Measurements from ENCODE around the gene UFSP1. TPM values are rescaled to one million over a fixed set of nuclear protein-coding genes. Genes with fewer than 3 reads are reported as not detected.

The UFSP1 gene
- total RNA-seq, 1 donor from 2014 or later: 0.53 TPM

DNA sequence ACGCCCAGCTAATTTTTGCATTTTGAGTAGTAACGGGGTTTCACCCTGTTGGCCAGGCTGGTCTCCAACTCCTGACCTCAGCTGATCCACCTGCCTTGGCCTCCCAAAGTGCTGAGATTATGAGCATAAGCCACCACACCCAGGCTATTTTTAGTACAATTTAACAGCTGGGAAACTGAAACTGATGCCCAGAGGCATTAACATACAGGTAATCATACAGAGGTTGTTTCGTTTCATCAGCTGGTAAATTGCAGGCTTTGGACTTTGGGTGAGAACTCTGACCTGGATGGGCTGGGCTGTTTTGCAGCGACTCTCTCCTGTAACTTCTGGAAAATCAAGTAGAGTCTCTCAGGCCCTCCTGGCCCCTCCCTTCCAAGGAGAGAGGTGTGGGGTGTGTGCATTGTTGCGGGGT, 12.4 kb upstream of the UFSP1 start:
- Histone ChIP-seq H3K36me3 (no peaks in the 10 kb centered on the region), H3K4me3 (no peak overlapping the region), H3K27me3 (no peaks in the 10 kb centered on the region), H3K4me1 (no peaks in the 10 kb centered on the region), H3K27ac (no peak overlapping the region), H3K9me3 (no peaks in the 10 kb centered on the region)
- no peak for DNase-seq (ENCODE audit: low spot score in 2 of 2)
- TF ChIP-seq, protein P1, sequence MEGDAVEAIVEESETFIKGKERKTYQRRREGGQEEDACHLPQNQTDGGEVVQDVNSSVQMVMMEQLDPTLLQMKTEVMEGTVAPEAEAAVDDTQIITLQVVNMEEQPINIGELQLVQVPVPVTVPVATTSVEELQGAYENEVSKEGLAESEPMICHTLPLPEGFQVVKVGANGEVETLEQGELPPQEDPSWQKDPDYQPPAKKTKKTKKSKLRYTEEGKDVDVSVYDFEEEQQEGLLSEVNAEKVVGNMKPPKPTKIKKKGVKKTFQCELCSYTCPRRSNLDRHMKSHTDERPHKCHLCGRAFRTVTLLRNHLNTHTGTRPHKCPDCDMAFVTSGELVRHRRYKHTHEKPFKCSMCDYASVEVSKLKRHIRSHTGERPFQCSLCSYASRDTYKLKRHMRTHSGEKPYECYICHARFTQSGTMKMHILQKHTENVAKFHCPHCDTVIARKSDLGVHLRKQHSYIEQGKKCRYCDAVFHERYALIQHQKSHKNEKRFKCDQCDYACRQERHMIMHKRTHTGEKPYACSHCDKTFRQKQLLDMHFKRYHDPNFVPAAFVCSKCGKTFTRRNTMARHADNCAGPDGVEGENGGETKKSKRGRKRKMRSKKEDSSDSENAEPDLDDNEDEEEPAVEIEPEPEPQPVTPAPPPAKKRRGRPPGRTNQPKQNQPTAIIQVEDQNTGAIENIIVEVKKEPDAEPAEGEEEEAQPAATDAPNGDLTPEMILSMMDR (IDR thresholded peaks at IDR 0.05): no peak
- intact Hi-C loops (cut with DNase I): no loop called here

DNA sequence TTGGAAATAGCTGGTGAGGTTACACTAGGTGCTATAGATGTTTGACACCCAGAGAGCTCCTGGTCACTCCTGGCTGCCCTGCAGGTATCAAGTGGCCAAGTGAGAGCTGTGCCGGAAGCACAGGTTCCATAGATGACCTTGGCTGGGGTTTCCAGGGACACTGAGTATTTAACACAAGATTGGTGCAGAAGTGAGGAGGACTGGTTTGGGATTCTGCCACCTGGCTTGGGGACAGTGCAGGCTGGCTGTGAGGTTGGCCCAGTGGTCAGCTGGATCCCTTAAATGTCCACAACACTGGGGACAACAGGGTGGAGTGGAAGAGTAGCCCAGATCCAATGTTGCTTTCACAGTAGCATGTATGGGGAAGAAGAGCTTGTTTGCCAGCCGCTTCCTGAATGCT, 11.5 kb upstream of the UFSP1 start:
- intact Hi-C loops (cut with DNase I): no loop called here
- Histone ChIP-seq H3K4me1 (peaks cover 0 to 4% of the 10 kb centered on the region in 2 donors), H3K9me3 (no peaks in the 10 kb centered on the region), H3K27me3 (peaks cover 7% of the 10 kb centered on the region), H3K27ac (no peak overlapping the region), H3K36me3 (no peaks in the 10 kb centered on the region), H3K4me3 (no peak overlapping the region)
- no peak for DNase-seq (ENCODE audit: low spot score in 2 of 2)
- TF ChIP-seq, protein P1 (IDR thresholded peaks at IDR 0.05): no peak

DNA sequence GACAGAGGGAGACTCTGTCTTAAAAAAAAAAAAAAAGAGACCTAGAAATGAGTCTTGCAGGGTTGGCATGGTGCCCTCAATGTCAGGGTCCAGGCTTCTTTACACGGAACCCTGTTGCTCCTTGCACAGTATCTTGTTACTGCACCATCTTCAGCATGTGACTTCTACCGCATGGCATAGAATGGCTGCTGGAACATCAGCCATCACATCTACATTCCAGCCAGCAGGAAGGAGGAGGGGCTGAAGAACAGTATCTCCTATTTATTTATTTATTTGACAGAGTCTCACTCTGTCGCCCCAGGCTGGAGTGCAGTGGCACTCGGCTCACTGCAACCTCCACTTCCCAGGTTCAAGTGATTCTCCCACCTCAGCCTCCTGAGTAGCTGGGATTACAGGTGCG, 9.9 kb upstream of the UFSP1 start:
- Histone ChIP-seq H3K36me3 (no peaks in the 10 kb centered on the region), H3K27me3 (peaks cover 14% of the 10 kb centered on the region), H3K4me3 (no peak overlapping the region)

DNA sequence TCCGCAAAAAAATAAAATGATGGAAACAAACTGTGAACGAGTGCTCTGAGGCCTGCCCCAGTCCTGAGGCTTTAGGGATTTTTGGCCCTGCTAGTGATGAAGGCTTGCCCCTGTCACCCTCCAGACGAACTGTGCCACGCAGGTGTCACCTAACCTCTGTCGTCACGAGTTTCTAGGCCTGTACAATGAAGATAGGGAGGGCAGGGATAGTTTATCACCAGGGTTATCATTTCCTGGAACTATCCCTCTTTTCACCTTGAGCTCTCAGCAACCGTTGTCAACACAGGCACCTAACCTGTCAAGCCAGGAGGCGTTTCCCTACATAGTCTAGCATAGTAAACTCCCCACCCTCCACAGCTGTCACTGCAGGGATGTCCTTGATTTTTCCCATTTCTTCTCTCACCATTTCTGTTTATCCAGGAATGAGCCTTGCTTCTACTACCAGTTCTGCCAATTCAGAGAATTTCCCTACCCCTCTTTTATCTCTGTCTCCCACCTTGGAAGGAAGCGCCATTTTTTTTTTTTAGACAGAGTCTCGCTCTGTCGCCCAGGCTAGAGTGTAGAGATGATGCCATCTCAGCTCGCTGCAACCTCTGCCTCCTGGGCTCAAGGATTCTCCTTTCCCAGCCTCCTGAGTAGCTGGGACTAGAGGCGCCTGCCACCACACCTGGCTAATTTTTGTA, 8.4 kb upstream of the UFSP1 start:
- Histone ChIP-seq H3K27me3 (peaks cover 14% of the 10 kb centered on the region), H3K36me3 (no peaks in the 10 kb centered on the region), H3K4me3 (no peak overlapping the region), H3K27ac (no peak overlapping the region), H3K9me3 (no peaks in the 10 kb centered on the region), H3K4me1 (peaks cover 6 to 14% of the 10 kb centered on the region in 2 donors)
- TF ChIP-seq, protein P1 (IDR thresholded peaks at IDR 0.05): no peak
- DNase-seq (ENCODE audit: low spot score in 2 of 2): no peak
- intact Hi-C loops (cut with DNase I): loop anchor here (1.0 to 5.0 kb wide), 2 partner anchors 161 to 179 kb away; no protein-coding TSS in a partner anchor

More for the DNA sequence above, 9.9 kb upstream of the UFSP1 start:
- DNase-seq (ENCODE audit: low spot score in 2 of 2): no peak
- H3K9me3 ChIP-seq: no peaks in the 10 kb centered on the region
- TF ChIP-seq, protein P1 (IDR thresholded peaks at IDR 0.05): no peak
- no peak overlapping the region for H3K27ac ChIP-seq
- peaks cover 6 to 14% of the 10 kb centered on the region in 2 donors for H3K4me1 ChIP-seq
- intact Hi-C loops (cut with DNase I): loop anchor here (5.0 kb wide), 1 partner anchor 178 kb away; no protein-coding TSS in a partner anchor

DNA sequence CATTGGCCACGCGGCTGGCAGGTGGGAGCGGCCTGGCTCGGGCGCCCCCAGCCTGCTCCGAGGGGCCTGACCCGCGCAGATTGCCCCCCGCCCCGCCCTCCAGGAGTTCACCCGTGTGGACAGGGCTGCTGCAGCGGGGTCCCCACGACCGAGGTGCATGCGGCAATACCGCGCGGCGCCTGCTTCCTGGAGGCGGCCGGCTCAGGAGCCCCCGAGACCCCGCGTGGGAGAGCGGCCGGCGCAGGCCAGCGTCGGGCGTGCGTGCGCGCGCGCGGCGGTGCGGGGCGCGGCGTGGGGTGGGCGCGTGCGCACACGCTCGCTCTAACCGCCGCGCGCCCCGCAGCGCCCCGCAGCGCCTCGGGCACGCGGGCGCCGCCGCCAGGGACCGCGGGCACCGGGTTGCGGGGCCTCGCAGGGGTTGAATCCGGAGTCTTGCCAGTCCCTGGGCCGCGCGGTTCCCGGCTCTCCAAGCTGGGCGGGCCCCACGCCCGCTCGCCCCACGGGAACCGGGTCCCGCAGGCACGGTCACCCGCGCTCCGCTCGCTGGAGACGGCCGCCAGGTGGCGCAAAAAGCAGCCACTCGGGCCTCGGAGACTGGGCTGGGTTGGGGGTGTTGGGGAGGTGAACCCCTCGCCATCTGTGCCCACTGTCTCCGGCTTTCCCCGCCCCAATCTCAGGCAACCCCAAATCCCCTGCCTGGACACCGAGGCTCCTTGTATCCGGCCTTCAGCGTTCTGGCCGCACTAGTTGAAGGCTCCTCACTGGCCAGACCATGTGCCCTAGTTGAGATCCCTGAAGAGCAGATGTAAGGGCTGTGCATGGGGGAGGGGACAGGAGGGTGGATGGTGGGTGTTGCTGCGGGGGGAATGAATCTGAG, 7.5 kb upstream of the UFSP1 start:
- DNase-seq (ENCODE audit: low spot score in 2 of 2): no peak
- peaks cover 14% of the 10 kb centered on the region for H3K27me3 ChIP-seq
- intact Hi-C loops (cut with DNase I): loop anchor here (1.0 to 5.0 kb wide), 2 partner anchors 162 to 180 kb away; no protein-coding TSS in a partner anchor
- peak overlapping the region; percentile 42 to 62 for H3K4me3 ChIP-seq
- H3K27ac ChIP-seq: no peak overlapping the region
- H3K4me1 ChIP-seq: peaks cover 6 to 14% of the 10 kb centered on the region in 2 donors
- TF ChIP-seq, protein P1 (IDR thresholded peaks at IDR 0.05): peak; percentile 68 to 73 (median 69)
- no peaks in the 10 kb centered on the region for H3K9me3 ChIP-seq
- no peaks in the 10 kb centered on the region for H3K36me3 ChIP-seq
